ENCODE results near the gene DYNLT1. TPM values are rescaled to one million over a fixed set of nuclear protein-coding genes. Genes with fewer than 3 reads are reported as not detected.

DYNLT1 gene
- total RNA-seq = 100 to 1,000 TPM in 3 of 4 donors, 10 to 100 TPM in 1; 97.7 to 115 (median 105) TPM
- polyA plus RNA-seq = 148 TPM
- long read RNA-seq, donor 1, transcript DYNLT1-203 (5 exons, 726 nt) = major isoform, 46 of 50 reads
- long read RNA-seq, donor 1, partial matches to known transcripts = 3 of 50 reads
- long read RNA-seq, donor 1, other reads (novel, unspliced or antisense) = 1 of 50 reads
- long read RNA-seq, donor 2, transcript DYNLT1-203 (5 exons, 726 nt) = major isoform, 28 of 31 reads
- long read RNA-seq, donor 2, partial matches to known transcripts = 0 of 31 reads
- long read RNA-seq, donor 2, other reads (novel, unspliced or antisense) = 2 of 31 reads
- long read RNA-seq, donor 3, transcript DYNLT1-203 (5 exons, 726 nt) = major isoform, 12 of 17 reads
- long read RNA-seq, donor 3, partial matches to known transcripts = 0 of 17 reads
- long read RNA-seq, donor 3, other reads (novel, unspliced or antisense) = 3 of 17 reads
- long read RNA-seq, donor 4, transcript DYNLT1-203 (5 exons, 726 nt) = major isoform, 35 of 37 reads
- long read RNA-seq, donor 4, partial matches to known transcripts = 0 of 37 reads
- long read RNA-seq, donor 4, other reads (novel, unspliced or antisense) = 2 of 37 reads

- Histone ChIP-seq H3K9me3 (ENCODE audit: control insufficient read depth, low read length) (no peaks in the 10 kb centered on the region), H3K27me3 (ENCODE audit: control insufficient read depth, insufficient read depth) (no peaks in the 10 kb centered on the region), H3K27ac (ENCODE audit: low read length) (peak within 1 kb of the TSS; percentile 84), H3K4me1 (ENCODE audit: control insufficient read depth, insufficient read depth, low read length) (peaks cover 7% of the 10 kb centered on the region), H3K4me3 (ENCODE audit: low read length) (peak within 1 kb of the TSS; percentile 68)
- ATAC-seq (peak; percentile 96 to 97), DNase-seq (peak; percentile 96 to 98 (median 98))
- under 1% methylated on average over 79 of the region's 81 CpGs for WGBS
- intact Hi-C loops (cut with DNase I) = loop anchor here in 1 of 4 donors (10.0 kb wide), 1 partner anchor 50 kb away; no protein-coding TSS in a partner anchor
Observed at GRCh38 chr6:158644231-158645063, at the start of gene DYNLT1. Gene DYNLT1 (minus strand): TSS chr6:158644743. CDS start chr6:158644708, 35 bp downstream.

- H3K4me1 ChIP-seq (ENCODE audit: control insufficient read depth, insufficient read depth, low read length) = no peaks in the 10 kb centered on the region
- H3K27me3 ChIP-seq (ENCODE audit: control insufficient read depth, insufficient read depth) = no peaks in the 10 kb centered on the region
- 78% methylated on average over 1 of the region's 1 CpG for WGBS
- H3K9me3 ChIP-seq (ENCODE audit: control insufficient read depth, low read length) = no peaks in the 10 kb centered on the region
- no peak for DNase-seq
- no peak overlapping the region for H3K4me3 ChIP-seq (ENCODE audit: low read length)
- no peak for ATAC-seq
- intact Hi-C loops (cut with DNase I) = loop anchor here in 1 of 4 donors (5.0 kb wide), 1 partner anchor 467 kb away; no protein-coding TSS in a partner anchor
- no peak overlapping the region for H3K27ac ChIP-seq (ENCODE audit: low read length)
Observed at GRCh38 chr6:158688860-158689259, 44.3 kb upstream of the DYNLT1 start.

- no peaks in the 10 kb centered on the region for H3K4me1 ChIP-seq (ENCODE audit: control insufficient read depth, insufficient read depth, low read length)
- H3K27ac ChIP-seq (ENCODE audit: low read length) = no peak overlapping the region
- no peak overlapping the region for H3K4me3 ChIP-seq (ENCODE audit: low read length)
- DNase-seq (no peak), ATAC-seq (no peak)
- H3K9me3 ChIP-seq (ENCODE audit: control insufficient read depth, low read length) = no peaks in the 10 kb centered on the region
- H3K27me3 ChIP-seq (ENCODE audit: control insufficient read depth, insufficient read depth) = no peaks in the 10 kb centered on the region
- intact Hi-C loops (cut with DNase I) = loop anchor here in 1 of 4 donors (5.0 kb wide), 1 partner anchor 465 kb away; no protein-coding TSS in a partner anchor
- 73% methylated on average over 4 of the region's 4 CpGs for WGBS
Observed at GRCh38 chr6:158687506-158687905, 43.0 kb upstream of the DYNLT1 start.

GRCh38 chr6:158686791-158687381, 42.3 kb upstream of the DYNLT1 start:
- intact Hi-C loops (cut with DNase I) = loop anchor here in 1 of 4 donors (5.0 kb wide), 1 partner anchor 465 kb away; no protein-coding TSS in a partner anchor
- H3K4me1 ChIP-seq (ENCODE audit: control insufficient read depth, insufficient read depth, low read length) = no peaks in the 10 kb centered on the region
- no peak for DNase-seq
- no peak overlapping the region for H3K4me3 ChIP-seq (ENCODE audit: low read length)
- ATAC-seq = no peak
- 79% methylated on average over 7 of the region's 7 CpGs for WGBS
- H3K9me3 ChIP-seq (ENCODE audit: control insufficient read depth, low read length) = no peaks in the 10 kb centered on the region
- no peaks in the 10 kb centered on the region for H3K27me3 ChIP-seq (ENCODE audit: control insufficient read depth, insufficient read depth)
- no peak overlapping the region for H3K27ac ChIP-seq (ENCODE audit: low read length)

DNA sequence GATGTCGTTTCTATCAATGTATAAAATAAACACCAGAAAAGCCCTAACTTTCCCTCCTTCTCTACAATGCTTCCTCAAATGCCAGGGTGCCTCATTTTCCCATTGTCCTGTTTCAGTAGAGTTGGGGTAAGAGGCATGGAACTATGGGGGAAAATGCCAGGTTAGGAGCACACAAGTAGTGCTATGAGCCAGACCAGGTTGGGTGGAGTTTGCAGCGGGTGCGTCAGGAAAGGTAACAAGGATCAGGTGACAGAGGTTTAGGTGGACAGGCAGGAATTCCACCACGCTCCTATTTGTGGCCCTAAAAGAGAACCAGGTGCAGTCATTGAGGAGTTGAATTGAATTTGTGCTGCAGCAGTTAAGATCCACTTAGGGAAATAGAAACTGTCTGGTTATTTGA, 41.8 kb upstream of the DYNLT1 start:
- Histone ChIP-seq H3K27ac (ENCODE audit: low read length) (no peak overlapping the region), H3K9me3 (ENCODE audit: control insufficient read depth, low read length) (no peaks in the 10 kb centered on the region), H3K4me1 (ENCODE audit: control insufficient read depth, insufficient read depth, low read length) (no peaks in the 10 kb centered on the region), H3K4me3 (ENCODE audit: low read length) (no peak overlapping the region), H3K27me3 (ENCODE audit: control insufficient read depth, insufficient read depth) (no peaks in the 10 kb centered on the region)
- intact Hi-C loops (cut with DNase I) = loop anchor here in 1 of 4 donors (5.0 kb wide), 1 partner anchor 464 kb away; no protein-coding TSS in a partner anchor
- ATAC-seq = no peak
- no peak for DNase-seq
- whole genome bisulfite sequencing = 80% methylated on average over 4 of the region's 4 CpGs

DNA sequence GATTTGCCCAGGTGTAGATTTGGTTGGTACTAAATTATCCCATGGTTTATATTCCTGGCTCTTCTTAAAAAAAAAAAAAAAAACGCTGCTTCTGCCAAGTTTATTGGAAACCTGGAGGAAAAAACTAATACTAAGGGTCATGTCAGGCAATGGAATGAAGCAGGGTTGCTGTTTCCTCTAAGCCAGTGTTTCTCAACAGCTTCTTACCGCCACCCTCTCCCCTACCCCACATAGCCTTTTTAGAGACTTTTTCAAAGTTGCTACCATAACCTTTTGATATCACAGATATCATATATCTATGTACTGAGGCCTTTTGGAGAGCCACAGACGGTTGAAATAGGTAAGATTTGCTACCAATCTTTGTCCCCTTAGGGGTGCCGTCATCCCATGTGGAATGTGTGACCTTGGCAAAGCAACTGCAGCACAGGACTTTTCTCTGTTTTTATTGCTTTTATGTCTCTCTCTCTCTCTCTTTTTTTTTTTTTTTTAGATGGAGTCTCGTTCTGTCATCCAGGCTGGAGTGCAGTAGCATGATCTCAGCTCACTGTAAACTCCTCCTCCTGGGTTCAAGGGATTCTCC, 40.3 kb upstream of the DYNLT1 start:
- Histone ChIP-seq H3K4me1 (ENCODE audit: control insufficient read depth, insufficient read depth, low read length) (no peaks in the 10 kb centered on the region), H3K4me3 (ENCODE audit: low read length) (no peak overlapping the region), H3K27me3 (ENCODE audit: control insufficient read depth, insufficient read depth) (no peaks in the 10 kb centered on the region), H3K9me3 (ENCODE audit: control insufficient read depth, low read length) (no peaks in the 10 kb centered on the region), H3K27ac (ENCODE audit: low read length) (no peak overlapping the region)
- ATAC-seq (no peak), DNase-seq (no peak)
- intact Hi-C loops (cut with DNase I) = loop anchor here in 1 of 4 donors (5.0 kb wide), 1 partner anchor 463 kb away; no protein-coding TSS in a partner anchor
- WGBS = 48% methylated on average over 5 of the region's 5 CpGs

DNA sequence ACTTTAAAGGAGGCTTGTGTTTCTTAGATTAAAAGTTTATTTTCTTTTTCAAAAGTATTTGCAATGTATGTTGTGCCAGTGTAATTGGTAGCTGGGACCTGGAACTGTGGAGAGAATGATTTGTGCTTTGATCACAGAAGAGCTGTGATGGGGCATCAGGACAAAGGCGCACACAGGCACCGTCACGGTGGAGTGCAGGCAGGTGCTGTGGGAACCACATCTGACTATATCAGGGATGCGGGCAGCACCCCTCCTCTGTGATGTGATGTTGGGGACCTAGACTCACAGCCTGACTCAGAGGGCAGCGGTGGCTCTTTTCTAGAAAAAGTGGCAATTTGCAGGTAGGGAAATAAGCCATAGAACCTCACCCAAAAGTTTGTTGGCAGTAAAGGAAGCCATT, 39.8 kb upstream of the DYNLT1 start:
- WGBS = 97% methylated on average over 5 of the region's 5 CpGs
- intact Hi-C loops (cut with DNase I) = no loop called here
- H3K27ac ChIP-seq (ENCODE audit: low read length) = no peak overlapping the region

GRCh38 chr6:158680481-158680880, 35.9 kb upstream of the DYNLT1 start:
- 92% methylated on average over 6 of the region's 6 CpGs for WGBS
- ATAC-seq = no peak
- intact Hi-C loops (cut with DNase I) = no loop called here
- Histone ChIP-seq H3K4me1 (ENCODE audit: control insufficient read depth, insufficient read depth, low read length) (no peaks in the 10 kb centered on the region), H3K9me3 (ENCODE audit: control insufficient read depth, low read length) (no peaks in the 10 kb centered on the region), H3K27me3 (ENCODE audit: control insufficient read depth, insufficient read depth) (no peaks in the 10 kb centered on the region), H3K27ac (ENCODE audit: low read length) (no peak overlapping the region), H3K4me3 (ENCODE audit: low read length) (no peak overlapping the region)
- no peak for DNase-seq

More for the DNA sequence above, 39.8 kb upstream of the DYNLT1 start:
- no peak for DNase-seq
- Histone ChIP-seq H3K4me1 (ENCODE audit: control insufficient read depth, insufficient read depth, low read length) (no peaks in the 10 kb centered on the region), H3K9me3 (ENCODE audit: control insufficient read depth, low read length) (no peaks in the 10 kb centered on the region), H3K4me3 (ENCODE audit: low read length) (no peak overlapping the region), H3K27me3 (ENCODE audit: control insufficient read depth, insufficient read depth) (no peaks in the 10 kb centered on the region)
- ATAC-seq = no peak

- Histone ChIP-seq H3K4me1 (ENCODE audit: control insufficient read depth, insufficient read depth, low read length) (no peaks in the 10 kb centered on the region), H3K9me3 (ENCODE audit: control insufficient read depth, low read length) (no peaks in the 10 kb centered on the region), H3K4me3 (ENCODE audit: low read length) (no peak overlapping the region), H3K27me3 (ENCODE audit: control insufficient read depth, insufficient read depth) (no peaks in the 10 kb centered on the region), H3K27ac (ENCODE audit: low read length) (no peak overlapping the region)
- intact Hi-C loops (cut with DNase I) = no loop called here
- no peak for ATAC-seq
- WGBS = 93% methylated on average over 2 of the region's 2 CpGs
- DNase-seq = no peak
Observed at GRCh38 chr6:158680015-158680414, 35.5 kb upstream of the DYNLT1 start.

- 87% methylated on average over 11 of the region's 11 CpGs for whole genome bisulfite sequencing
- DNase-seq (no peak), ATAC-seq (no peak)
- H3K27ac ChIP-seq (ENCODE audit: low read length) = no peak overlapping the region
- H3K4me1 ChIP-seq (ENCODE audit: control insufficient read depth, insufficient read depth, low read length) = no peaks in the 10 kb centered on the region
- H3K4me3 ChIP-seq (ENCODE audit: low read length) = no peak overlapping the region
- intact Hi-C loops (cut with DNase I) = no loop called here
- no peaks in the 10 kb centered on the region for H3K9me3 ChIP-seq (ENCODE audit: control insufficient read depth, low read length)
- H3K27me3 ChIP-seq (ENCODE audit: control insufficient read depth, insufficient read depth) = no peaks in the 10 kb centered on the region
Observed at GRCh38 chr6:158677906-158678578, 33.5 kb upstream of the DYNLT1 start.

Measured in right cardiac atrium (tissue), 5 donors.